Epidermal melanocyte (primary cell): ENCODE data around the gene ESRP2.

Experiments used
- DNase-seq: peaks from one replicate; pipeline ENCODE4 v3.0.0; 2011; ENCODE audit warnings: low spot score; ENCODE audit not compliant: insufficient read length

The ESRP2 gene

GRCh38 chr16:68223072-68223471, 12.9 kb downstream of the ESRP2 start:
- no peak for DNase-seq

GRCh38 chr16:68219725-68220351, 16.1 kb downstream of the ESRP2 start:
- DNase-seq = no peak

GRCh38 chr16:68217506-68217905, 18.4 kb downstream of the ESRP2 start:
- no peak for DNase-seq

GRCh38 chr16:68216240-68216639, 19.7 kb downstream of the ESRP2 start:
- DNase-seq = no peak

GRCh38 chr16:68215302-68215701, 20.6 kb downstream of the ESRP2 start:
- DNase-seq = no peak

GRCh38 chr16:68214726-68215125, 21.2 kb downstream of the ESRP2 start:
- no peak for DNase-seq

- no peak for DNase-seq
Observed at GRCh38 chr16:68206245-68206644, 29.7 kb downstream of the ESRP2 start.

- DNase-seq = no peak
Observed at GRCh38 chr16:68202091-68202519, 33.8 kb downstream of the ESRP2 start.

GRCh38 chr16:68200088-68200783, 35.7 kb downstream of the ESRP2 start:
- no peak for DNase-seq

GRCh38 chr16:68197250-68197649, 38.7 kb downstream of the ESRP2 start:
- DNase-seq = no peak

GRCh38 chr16:68194251-68194650, 41.7 kb downstream of the ESRP2 start:
- DNase-seq = no peak

- no peak for DNase-seq
Observed at GRCh38 chr16:68190736-68191510, 45.0 kb downstream of the ESRP2 start.

GRCh38 chr16:68190081-68190480, 45.8 kb downstream of the ESRP2 start:
- DNase-seq = no peak

- DNase-seq = no peak
Observed at GRCh38 chr16:68188170-68188569, 47.8 kb downstream of the ESRP2 start.

- no peak for DNase-seq
Observed at GRCh38 chr16:68187505-68187904, 48.4 kb downstream of the ESRP2 start.

GRCh38 chr16:68186877-68187276, 49.0 kb downstream of the ESRP2 start:
- no peak for DNase-seq

- DNase-seq = no peak
Observed at GRCh38 chr16:68183046-68183445, 52.9 kb downstream of the ESRP2 start.

GRCh38 chr16:68179855-68180254, 56.1 kb downstream of the ESRP2 start:
- DNase-seq = no peak

GRCh38 chr16:68179196-68179795, 56.6 kb downstream of the ESRP2 start:
- DNase-seq = no peak
